GM19397 (cell line): ENCODE measurements around the gene LAMTOR4.
"Not testable (repeated sequence)": the region's sequence is repeated elsewhere in the genome, so short reads cannot be mapped to it uniquely, and the experiment has no call there.

ENCODE experiments used
- ATAC-seq: cut with Tn5 transposase; IDR thresholded peaks from one replicate; pipeline ENCODE4 v1.9.1; 2021; ENCODE audit warnings: mild to moderate bottlenecking, moderate library complexity; ENCODE audit not compliant: unreplicated experiment

The LAMTOR4 gene

DNA sequence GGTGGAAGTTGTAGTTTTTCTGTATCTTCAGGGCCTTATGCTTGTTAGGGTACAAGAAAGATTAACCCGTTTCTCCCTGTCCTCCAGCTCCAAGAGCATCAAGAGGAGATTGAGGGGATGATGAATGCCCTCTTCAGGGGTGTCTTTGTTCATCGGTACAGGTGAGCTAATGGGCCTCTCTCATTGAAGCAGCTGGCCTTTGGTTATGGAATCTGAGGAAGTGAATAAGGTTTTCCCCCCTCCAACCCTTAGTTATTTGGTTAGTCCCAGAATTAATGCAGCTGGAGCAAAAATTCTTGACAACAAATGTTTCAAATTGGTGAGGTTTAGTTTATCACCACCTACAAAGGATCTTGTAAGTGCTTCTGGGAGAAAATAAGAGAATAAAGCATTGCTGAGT, 46.5 kb downstream of the LAMTOR4 start:
- ATAC-seq: no peak

DNA sequence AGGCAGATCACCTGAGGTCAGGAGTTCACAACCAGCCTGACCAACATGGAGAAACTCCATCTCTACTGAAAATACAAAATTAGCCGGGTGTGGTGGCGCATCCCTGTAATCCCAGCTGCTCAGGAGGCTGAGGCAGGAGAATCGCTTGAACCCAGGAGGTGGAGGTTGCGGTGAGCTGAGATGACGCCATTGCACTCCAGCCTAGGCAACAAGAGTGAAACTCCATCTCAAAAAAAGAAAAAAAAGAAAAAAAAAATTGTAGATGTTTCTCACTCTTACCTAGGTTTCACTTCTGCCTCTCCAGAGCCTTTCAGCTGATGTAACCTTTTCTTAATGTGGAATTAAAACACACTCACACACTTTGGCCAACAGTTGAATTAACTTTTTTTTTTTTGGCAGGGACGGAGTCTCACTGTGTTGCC, 47.2 kb downstream of the LAMTOR4 start:
- ATAC-seq: not testable (repeated sequence)

DNA sequence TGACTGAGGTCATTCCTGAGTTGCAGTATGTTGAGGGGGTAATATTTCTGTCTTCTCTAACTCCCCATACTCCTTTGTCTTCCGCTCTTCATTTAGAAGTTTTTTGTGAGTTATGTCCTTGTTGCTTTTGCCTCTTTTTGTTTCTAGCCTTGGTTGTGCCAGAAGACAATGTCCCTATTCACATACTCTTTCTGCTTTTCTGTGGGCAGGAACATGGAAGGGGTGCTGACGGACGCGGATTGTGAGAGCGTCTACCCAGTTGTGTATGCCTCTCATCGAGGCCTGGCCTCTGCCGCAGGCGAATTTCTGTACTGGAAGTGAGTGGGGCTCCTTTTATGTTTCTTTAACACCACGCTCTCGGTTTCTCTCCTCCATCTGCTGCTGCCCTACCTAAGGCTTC, 49.5 kb downstream of the LAMTOR4 start:
- no peak for ATAC-seq

DNA sequence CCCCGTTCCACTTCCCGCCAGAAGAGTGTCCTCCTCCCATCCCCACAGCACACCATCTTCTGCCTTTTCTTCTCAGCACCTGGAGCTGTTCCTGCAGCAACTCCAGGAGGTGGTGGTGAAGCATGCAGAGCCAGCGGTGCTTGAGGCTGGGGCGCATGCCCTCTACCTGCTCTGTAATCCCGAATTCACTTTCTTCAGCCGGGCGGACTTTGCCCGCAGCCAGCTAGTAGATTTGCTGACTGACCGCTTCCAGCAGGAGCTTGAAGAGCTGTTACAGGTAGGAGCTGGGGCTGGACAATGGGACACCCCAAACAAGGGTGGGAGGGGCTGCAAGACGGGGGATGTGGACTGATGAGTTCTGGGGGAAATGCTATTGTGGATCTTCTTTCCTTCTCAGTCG, 52.0 kb downstream of the LAMTOR4 start:
- ATAC-seq: no peak
